Adipose tissue (tissue), 3 donors: ENCODE data around the gene PRRC2A. TPM values are rescaled to one million over a fixed set of nuclear protein-coding genes. Genes with fewer than 3 reads are reported as not detected.
"Not testable (repeated sequence)": the region's sequence is repeated elsewhere in the genome, so short reads cannot be mapped to it uniquely, and the experiment has no call there.

Source experiments
- H3K27ac ChIP-seq: one replicate; pipeline ENCODE4 v1.5.1; 2013; ENCODE audit warnings: low read depth, low read length
- WGBS, 3 donors: extraction: QIAGEN DNeasy Blood & Tissue Kit; methylation state at CpG; one replicate each; pipeline ENCODE4 v1.1.7; 2013; 5-methylcytosine and 5-hydroxymethylcytosine counted together
- polyA plus RNA-seq, 3 donors: library from polyadenylated mRNA; stranded (reverse); fragments of 200-250 nt; gene quantifications; one replicate each; pipeline ENCODE4 v1.2.3, GENCODE V29; 2013
- donor health status: healthy with polysubstance abuse.
- donor health status: Bipolar disorder and iron deficiency.
- donor health status: healthy.

PRRC2A gene
- polyA plus RNA-seq, 3 donors, result 47.8 to 112 (median 110) TPM

DNA sequence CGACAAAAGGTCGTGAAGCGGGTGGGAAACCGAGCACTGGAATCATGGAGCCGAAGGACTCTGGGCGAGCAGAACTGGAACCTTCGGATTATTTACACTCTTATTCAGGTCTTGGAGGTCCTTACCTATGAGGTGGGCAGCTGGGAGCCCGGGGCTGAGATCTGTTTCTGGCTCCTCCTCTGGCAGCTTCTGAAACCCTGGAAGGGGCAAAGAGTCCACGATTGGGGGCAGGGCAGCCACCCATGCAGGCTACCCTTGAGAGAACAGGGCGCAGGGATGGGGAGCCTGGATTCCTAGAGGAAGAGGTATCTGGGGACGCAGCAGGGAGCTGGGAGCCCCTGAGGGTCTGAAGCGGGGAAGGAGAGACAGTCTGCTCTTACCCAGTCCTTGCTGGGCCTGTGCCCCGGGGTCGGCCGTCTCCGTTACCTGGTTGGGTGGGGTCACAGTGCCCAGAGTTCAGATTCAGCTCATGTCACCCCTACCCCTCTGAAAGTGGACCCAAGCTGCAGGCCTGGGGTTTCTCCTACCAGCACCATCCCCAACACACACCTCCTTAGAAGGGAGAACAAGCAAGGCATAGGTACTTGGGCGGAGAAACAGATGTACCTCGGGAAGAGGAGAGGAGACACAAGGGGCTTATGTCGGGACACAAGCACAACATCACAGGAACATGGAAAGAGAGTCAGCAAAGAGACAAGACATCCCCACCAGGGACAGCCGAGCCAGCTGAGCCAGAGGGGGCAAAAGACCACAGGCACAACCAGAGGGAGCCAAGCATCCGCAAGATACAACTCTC lies 38.9 kb upstream of the PRRC2A start:
- WGBS, 3 donors, result 17 to 21% (median 20%) methylated on average over 21 of the region's 21 CpGs
- H3K27ac ChIP-seq, result no peak overlapping the region

DNA sequence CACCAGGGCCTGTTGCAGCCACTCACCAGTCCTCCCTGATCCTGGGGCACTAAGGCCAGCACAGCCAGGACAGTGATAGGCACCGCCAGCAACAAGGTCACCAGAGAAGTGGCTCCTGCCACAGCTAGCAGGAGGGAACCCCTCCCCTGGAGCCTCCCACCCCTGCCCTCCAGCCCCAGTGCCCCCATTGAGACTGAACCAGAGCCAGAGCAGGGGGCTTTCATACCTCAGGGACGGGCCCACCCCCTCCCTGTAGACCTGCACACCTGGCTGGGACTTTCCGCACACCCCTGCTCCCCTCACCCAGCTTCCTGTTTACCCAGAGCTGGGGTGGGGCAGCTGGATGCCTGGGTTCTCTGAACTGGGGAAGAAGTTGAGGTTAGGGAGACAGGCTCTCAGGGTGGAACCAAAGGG lies 38.3 kb upstream of the PRRC2A start, which contains the start of gene LTB:
Gene LTB, minus strand, starts transcription at position 195 of the 414 bp plus-strand sequence. Its CDS starts 7 bp downstream, at position 188.
- H3K27ac ChIP-seq, result no peak within 1 kb of the TSS
- WGBS, 3 donors, result 36 to 57% (median 50%) methylated on average over 2 to 3 of the region's 3 CpGs

DNA sequence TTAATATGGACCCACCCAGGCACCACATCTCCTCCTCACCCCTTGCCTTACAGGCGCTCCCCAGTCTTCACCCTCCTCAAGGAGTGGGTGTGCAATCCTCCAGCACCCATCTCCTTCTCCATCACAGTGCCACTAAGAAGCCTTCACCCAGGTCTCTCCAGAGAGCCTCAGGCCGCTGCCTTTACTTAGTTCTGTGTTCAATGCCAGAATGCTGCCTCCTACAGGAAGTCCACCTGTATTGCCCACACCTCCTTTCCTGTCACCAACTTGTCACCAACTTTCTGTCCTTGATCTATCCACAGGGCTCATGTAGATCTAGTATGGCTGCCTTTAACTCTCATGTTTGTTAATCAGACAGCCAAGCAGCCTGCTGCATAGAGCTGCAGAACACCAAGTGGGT lies 35.0 kb upstream of the PRRC2A start:
- 58 to 64% (median 62%) methylated on average over 2 of the region's 2 CpGs for WGBS, 3 donors
- H3K27ac ChIP-seq, result no peak overlapping the region

DNA sequence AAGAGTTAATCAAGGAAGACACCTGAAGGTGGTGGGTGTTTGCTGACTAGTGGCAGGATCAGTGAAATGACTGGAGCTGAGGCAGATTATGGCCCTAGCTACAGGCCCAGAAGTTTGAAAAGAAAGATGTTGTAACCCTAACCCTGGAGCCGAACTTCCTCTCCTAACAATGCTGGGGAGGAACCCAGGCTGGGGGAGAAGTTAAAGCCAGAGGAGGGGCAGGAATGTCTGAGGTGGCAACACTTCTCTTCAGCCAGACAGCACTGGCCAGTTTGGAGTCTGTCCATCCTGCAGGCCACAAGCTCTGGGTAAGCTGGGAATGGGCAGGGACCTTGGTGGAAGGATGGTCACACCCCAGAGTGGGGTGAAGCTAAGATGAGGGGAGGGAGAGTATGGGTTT lies 34.5 kb upstream of the PRRC2A start, which contains the start of gene LST1:
Gene LST1, plus strand, starts transcription at position 270 of the 400 bp plus-strand sequence. CDS start 1,023 bp downstream, outside the sequence.
- peak within 1 kb of the TSS; percentile 17 for H3K27ac ChIP-seq
- WGBS, 3 donors, result 29 to 50% (median 35%) methylated on average over 1 of the region's 1 CpG

DNA sequence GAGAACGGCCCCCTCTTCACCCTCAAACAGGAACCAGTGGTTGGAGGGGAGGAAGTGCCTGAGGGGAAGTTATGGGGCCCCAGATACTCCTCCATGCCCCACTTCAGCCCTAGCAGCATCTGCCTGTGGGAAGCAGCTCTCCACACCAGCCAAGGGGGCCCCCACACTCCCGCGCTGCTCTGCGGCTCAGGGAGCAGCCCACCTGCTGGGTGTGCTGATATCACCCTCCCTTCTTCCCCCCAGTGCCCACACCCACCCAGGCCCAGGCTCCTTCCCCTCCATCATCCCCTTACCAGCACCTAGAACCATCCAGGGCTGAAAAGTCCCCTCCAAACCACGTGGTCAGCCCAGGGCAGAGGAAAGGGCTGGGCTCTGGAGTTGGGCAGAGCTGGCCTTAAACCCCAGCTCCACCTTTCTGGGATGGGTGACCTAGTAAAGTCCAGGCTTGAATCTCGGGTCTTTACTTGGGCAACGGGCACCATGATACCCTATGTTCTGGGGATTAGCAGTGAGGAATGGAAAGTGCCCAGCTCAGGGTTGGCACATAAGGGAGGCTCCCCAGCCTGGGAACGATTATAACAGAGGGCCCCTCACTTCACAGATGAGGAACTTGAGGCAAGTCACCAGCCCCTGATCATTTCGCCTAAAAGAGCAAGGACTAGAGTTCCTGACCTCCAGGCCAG lies 33.8 kb upstream of the PRRC2A start:
- 43 to 46% (median 46%) methylated on average over 8 to 9 of the region's 9 CpGs for WGBS, 3 donors
- peak overlapping the region; percentile 17 for H3K27ac ChIP-seq

DNA sequence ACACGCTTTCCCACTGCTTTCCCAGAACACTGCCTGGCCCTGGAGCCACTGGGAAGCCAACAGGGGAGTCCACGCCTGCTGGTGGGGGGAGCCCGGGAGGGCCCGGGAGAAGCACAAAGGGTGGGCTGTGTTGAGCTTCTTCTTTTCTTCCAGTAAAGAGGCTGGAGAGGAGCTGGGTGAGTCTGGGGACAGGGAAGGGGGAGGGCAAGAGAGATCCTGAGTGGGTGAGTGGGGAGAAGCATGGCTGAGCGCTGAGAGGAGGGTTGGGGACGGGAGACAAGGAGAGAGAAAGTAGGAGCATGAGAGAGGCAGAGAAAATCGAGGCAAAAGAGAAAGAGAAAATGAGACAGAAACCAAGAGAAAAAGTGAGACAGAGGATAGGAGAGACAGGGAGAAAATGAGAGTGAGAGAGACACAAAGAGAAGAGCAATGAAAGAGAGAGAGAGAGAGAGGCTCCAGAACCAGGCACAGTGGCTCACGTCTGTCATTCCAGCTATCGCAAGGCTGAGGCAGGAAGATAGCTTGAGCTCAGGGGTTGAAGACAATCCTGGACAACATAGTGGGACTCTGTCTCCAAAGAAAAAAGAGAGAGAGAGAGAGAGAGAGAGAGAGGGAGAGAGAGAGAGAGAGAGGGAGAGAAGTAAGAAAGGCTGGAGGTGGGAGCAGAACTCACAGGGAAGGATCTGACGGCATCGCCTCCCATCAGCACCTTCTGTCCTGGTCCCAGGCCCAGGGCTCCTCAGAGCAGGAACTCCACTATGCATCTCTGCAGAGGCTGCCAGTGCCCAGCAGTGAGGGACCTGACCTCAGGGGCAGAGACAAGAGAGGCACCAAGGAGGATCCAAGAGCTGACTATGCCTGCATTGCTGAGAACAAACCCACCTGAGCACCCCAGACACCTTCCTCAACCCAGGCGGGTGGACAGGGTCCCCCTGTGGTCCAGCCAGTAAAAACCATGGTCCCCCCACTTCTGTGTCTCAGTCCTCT lies 32.4 kb upstream of the PRRC2A start:
- 50 to 58% (median 57%) methylated on average over 12 of the region's 12 CpGs for WGBS, 3 donors

DNA sequence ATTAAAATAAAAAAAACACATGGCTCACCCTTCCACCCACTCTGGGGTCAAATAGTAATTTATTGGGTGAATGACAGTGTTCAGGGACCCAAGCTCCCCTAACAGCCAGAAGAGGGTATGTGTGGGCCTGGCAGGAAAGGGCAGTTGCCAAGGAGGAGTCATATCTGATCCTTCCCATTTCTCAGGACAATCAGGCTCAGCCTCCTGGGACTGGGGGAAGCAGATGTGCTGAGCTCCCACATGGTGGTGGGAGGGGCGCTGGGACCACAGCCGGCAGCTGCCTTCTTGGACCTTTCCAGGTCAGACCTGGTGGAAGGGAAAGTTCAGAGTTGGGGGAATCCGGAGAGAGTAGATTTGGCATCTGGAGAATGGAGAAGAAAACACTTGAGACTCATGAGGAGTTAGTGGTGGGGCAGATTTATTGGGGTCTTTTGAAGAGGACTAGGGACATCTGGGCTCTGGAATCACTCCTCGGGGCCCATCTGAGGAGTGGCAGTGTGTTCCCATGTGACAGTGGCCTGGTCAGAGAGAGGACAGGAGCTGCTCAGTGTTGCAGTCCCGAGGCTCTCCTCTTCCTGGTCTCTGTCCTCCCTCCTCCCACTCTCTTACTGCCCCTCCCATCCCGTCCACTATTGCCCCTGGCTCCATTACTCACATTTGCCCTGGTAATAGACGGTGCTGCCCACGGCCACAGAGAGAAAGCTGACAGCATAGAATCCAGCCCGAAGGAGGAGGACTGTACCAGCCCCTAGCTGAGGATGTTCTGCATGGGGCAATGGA lies 31.5 kb upstream of the PRRC2A start:
- H3K27ac ChIP-seq, result no peak overlapping the region
- 47 to 55% (median 49%) methylated on average over 9 of the region's 9 CpGs for WGBS, 3 donors

More for the DNA sequence above, 32.4 kb upstream of the PRRC2A start:
- no peak overlapping the region for H3K27ac ChIP-seq

DNA sequence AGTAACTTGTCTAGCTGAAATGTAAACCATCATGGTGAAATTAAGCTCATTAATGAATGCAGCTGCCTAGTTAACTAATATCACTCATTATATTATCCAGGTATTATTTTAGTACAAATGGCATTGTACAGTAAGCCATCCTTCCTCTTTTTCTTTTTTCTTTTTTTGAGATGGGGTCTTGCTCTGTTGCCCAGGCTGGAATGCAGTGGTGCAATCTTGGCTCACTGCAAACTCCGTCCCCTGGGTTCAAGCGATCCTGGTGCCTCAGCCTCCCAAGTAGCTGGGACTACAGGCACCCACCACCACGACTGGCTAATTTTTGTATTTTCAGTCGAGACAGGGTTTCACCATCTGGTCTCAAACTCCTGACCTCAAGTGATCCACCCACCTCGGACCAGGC lies 29.8 kb upstream of the PRRC2A start:
- H3K27ac ChIP-seq, result not testable (repeated sequence)
- 74 to 88% (median 83%) methylated on average over 5 of the region's 5 CpGs for WGBS, 3 donors

DNA sequence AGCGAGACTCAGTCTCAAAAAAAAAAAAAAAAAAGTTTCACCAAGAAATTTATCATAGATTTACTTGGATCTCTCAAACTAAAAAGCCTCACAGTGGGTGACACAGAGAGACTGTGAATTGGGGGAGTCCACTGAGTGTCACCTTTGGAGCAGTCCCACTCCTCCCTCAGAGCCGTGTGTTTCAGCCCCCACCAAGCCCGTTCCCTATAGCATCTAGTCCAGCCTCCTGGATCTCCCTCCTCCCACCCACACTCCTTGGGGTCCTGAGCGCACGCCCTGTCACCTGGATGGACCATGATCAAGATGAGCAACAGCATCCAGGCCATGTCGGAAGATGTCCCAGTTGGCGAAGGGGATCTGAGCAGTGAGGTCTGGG lies 28.1 kb upstream of the PRRC2A start:
- no peak overlapping the region for H3K27ac ChIP-seq
- whole genome bisulfite sequencing, 3 donors, result 86 to 94% (median 88%) methylated on average over 7 of the region's 7 CpGs

DNA sequence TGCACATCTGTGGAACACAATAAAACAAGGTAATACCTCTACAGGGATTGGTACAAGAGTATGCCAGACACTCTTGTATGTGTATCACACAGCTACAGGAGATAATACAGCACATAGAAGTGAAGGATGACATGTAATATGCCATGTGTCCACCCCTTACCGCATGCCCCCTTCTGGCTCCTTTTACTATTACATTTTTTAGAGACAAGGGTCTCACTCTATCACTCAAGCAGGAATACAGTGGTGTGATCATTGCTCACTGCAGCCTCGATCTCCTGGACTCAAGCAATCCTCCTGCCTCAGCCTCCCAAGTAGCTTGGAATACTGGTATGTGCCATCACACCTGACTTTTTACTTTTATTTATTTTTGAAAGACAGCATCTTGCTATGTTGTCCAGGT lies 23.5 kb upstream of the PRRC2A start:
- whole genome bisulfite sequencing, 3 donors, result 22 to 33% (median 23%) methylated on average over 2 of the region's 2 CpGs
- H3K27ac ChIP-seq, result no peak overlapping the region

DNA sequence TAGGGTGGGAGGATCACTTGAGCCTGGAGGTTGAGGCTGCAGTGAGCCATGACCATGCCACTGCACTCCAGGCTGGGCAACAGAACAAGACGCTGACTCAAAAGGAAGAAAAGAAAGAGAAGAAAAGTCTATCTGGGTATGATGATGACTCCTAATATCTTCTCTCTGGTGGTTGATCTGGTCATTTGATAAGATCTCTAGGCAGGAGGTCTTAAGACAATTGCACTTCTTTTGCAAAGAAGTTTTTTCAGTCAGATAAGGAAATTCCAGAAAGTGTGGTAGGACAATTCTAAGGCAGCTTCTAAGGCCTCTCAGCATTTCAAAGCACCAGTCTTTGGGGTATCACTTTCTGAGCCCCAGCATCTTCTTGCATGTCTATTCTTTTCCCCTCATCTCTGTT lies 13.2 kb upstream of the PRRC2A start:
- no peak overlapping the region for H3K27ac ChIP-seq
- 70 to 90% (median 81%) methylated on average over 1 of the region's 1 CpG for WGBS, 3 donors

DNA sequence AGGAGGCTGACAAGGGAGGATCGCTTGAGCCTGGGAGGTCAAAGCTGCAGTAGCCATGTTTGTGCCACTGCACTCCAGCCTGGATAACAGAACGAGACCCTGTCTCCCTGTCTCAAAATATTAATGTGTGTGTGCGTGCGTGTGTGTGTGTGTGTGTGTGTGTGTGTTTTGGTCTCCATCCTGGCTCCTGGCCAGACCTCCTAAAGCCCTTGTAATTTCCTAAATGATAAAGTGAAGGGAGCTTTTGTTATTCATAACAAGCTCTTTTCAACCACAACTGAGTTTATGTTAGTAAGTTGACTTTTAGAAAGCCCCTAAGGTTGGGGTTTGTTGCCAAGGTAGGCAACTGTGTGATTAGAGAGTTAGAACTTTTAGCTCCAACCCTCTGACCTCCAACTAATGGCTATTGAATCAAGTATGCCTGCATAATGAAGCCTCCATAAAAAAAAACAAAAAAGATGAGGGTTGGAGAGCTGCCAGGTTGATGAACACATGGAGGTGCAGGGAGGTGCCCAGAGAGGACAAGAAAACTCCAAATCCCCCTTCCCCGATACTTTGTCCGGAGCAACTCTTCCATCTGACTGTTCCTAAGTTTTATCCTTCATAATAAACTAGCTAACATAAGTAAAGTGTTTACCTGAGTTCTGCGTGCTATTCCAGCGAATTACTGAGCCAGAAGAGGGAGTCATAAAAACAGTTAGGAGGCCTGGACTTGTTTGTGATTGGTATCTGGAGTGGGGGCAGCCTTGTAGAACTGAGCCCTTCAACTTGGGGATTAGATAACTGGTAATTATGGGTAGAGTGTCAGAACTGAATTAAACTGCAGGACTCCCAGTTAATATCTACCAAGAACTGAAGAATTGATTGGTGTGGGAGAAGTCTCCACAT lies 10.8 kb upstream of the PRRC2A start:
- 74% methylated on average over 8 of the region's 8 CpGs for WGBS, 3 donors
- no peak overlapping the region for H3K27ac ChIP-seq

DNA sequence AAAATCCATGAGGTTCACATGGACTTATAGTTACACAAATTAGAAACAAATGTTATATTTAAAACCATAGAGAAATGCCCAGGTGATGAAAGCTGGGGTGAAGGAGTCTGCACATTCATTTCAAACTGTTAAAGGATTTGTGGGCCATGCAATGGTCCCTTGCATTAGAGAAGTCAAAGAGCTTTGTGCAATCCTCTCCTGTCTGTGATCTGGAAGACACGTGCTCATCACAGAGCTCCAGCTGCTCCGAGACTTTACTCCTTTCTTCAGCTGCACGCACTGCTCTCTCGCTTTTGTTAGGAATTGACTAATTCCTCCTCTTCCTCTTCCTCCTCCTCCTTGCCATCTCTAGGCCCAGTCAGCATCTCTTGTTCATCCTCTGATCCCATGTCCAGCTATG lies 9.5 kb upstream of the PRRC2A start:
- 57 to 83% (median 75%) methylated on average over 4 of the region's 4 CpGs for WGBS, 3 donors
- no peak overlapping the region for H3K27ac ChIP-seq

DNA sequence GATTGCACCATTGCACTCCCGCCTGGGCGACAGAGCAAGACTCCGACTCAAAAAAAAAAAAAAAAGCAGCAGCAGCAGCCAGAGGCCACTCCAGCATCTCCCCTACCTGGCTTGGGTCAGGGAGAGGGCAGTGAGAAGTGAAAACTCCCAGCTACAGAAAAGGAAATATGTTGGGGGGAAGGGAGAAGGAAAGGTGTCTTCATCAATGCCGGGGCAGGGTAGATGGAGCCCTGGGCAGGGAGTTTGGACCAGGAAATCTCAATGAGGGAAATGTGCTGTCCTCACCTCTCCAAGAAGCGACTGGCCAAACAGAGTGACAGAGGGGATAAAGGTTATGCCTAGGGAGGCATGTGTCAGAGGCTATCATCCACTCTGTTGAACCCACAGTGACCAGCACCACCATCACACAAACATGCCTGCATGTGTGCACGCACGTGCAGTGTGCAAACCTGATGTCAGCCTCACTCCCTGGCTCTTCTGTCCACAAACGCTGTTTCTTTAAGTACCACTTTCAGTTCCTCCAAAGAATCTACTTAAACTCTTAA lies 6.4 kb upstream of the PRRC2A start:
- 51 to 87% (median 60%) methylated on average over 8 of the region's 8 CpGs for WGBS, 3 donors

DNA sequence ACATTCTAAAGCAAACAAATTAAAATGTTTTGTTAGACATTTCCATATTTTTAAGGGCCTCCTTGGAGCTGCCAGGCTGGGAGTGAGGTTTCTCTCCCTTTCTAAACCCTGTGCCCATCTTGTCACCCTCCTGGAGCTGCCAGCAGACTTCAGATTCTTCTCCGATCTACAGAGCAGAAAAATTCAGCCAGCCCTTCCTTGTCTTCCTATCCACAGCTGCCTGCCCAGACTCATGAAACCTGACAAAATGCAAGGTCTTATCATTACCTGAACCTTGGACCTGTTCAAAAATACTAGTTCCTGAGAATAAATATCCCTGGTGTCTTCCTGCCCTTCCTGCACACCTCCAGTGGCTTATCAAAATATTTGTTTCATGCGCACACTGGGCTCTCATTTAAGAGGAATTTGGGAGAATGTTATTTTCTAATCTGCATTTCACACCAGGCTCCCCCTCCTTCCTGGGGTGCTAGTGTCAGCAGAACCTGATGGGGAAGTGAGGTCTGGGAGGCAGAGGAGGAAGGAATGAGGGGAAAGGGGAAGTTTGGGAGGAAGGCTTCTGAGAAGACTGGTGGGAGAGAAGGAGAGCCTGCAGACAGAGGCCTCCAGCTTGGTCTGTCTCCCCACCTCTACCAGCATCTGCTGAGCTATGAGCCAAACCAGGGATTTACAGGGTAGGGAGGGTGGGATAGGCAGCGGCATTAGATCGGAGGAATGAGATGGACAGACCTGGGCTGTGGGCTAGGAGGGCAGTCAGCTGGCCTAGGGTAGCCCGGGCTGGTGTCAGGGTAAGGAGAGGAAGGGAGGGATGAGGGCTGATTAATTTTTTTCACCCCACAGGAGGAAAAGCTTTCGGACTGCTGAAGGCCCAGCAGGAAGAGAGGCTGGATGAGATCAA lies 5.6 kb upstream of the PRRC2A start, which contains the start of gene AIF1:
Gene AIF1, plus strand, starts transcription at position 551 of the 895 bp plus-strand sequence. Its CDS starts 96 bp downstream, at position 647.
- H3K27ac ChIP-seq, result no peak within 1 kb of the TSS
- 37 to 74% (median 47%) methylated on average over 6 of the region's 6 CpGs for WGBS, 3 donors

More for the DNA sequence above, 6.4 kb upstream of the PRRC2A start:
- no peak overlapping the region for H3K27ac ChIP-seq
